GM13976 (cell line): ENCODE measurements around the gene TMEM131L.

Source experiments
- DNase-seq: peaks from one replicate; pipeline ENCODE4 v3.0.0; 2012; ENCODE audit warnings: low spot score
- CTCF ChIP-seq: IDR thresholded peaks from 2 replicates; pipeline ENCODE4 v1.5.1; 2012; ENCODE audit warnings: borderline replicate concordance, mild to moderate bottlenecking; ENCODE audit not compliant: insufficient read depth; ENCODE audit errors: extremely low read depth, missing control alignments, control extremely low read depth
- in situ Hi-C: fragments of 300-500 bp; cut with MboI; formaldehyde crosslinking; loops from one replicate; pipeline ENCODE4 v1.12.0; 2022; ENCODE audit warnings: low sequenced_read_pairs, mixed read lengths, inconsistent platforms; ENCODE audit not compliant: unreplicated experiment

The TMEM131L gene

GRCh38 chr4:153611679-153612078 lies 145.5 kb downstream of the TMEM131L start:
- in situ Hi-C loops, result no loop called here
- no peak for TF ChIP-seq CTCF
- no peak for DNase-seq

- in situ Hi-C loops, result no loop called here
- DNase-seq, result no peak
- no peak for TF ChIP-seq CTCF
These were observed 146.7 kb downstream of the TMEM131L start for GRCh38 chr4:153612878-153613277.

DNA sequence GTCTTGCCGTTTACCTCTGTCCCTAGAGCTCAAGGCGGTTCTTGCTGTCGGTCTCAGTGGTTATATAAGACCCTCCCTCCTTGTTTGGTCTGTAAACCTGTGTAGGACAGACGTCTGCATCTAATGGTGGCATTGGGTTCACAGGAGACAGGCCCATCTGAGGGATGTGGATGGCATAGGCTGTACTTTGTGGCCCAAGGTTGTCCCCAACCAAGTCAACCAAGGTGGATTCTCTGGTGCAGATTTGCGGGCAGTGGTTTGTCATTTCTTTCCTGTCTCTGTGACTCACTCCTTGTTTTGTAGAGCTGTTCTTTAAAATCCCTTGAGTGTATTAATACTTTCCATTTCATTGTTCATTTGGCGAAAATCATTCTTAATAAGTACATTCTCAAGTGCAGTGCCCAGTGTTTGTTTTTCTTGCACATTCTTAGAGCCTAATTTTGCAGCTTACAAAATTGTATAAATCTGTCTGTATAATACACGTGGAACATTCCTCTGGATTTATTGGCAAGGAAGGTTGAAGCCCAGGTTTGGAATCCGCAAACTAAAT lies 149.9 kb downstream of the TMEM131L start:
- TF ChIP-seq CTCF, result no peak
- in situ Hi-C loops, result no loop called here
- no peak for DNase-seq

DNA sequence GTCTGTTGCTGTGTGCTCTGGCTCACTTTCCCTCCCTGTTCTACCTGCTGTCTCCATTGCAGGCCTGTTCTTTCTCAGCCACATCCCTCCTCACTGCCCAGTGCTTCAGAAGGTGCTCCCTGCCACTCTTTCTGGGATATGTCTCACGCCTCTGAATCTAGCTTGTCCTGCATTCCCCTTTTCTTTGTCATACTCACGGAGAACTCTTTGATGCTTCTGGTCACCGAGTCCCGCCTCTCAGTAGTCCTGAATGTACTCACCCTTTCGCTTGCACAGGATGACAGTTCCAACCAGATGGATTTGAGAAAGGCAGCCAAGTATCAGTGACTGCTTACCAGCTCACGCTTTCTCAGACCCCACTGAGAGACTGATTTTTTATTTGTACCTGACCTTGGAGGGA lies 152.7 kb downstream of the TMEM131L start:
- no peak for TF ChIP-seq CTCF
- in situ Hi-C loops, result no loop called here
- no peak for DNase-seq

- in situ Hi-C loops, result no loop called here
- TF ChIP-seq CTCF, result no peak
- DNase-seq, result no peak
These were observed 153.7 kb downstream of the TMEM131L start for GRCh38 chr4:153619811-153620210.

GRCh38 chr4:153620352-153620751 lies 154.2 kb downstream of the TMEM131L start:
- DNase-seq, result no peak
- in situ Hi-C loops, result no loop called here
- TF ChIP-seq CTCF, result no peak

- DNase-seq, result no peak
- TF ChIP-seq CTCF, result no peak
- in situ Hi-C loops, result no loop called here
These were observed 155.9 kb downstream of the TMEM131L start for GRCh38 chr4:153622093-153622492.
